Measurements from ENCODE around the gene PKIB.

GRCh38 chr6:122694602-122695001, 84.4 kb downstream of the PKIB start:
- TF ChIP-seq POLR2A (IDR thresholded peaks at IDR 0.05; ENCODE audit: low read length) (no peak), GATA1 (IDR thresholded peaks at IDR 0.05; ENCODE audit: low read depth, low read length) (no peak)

Data from erythroblast (primary cell).